Measurements from ENCODE around the gene PALM3. TPM values are rescaled to one million over a fixed set of nuclear protein-coding genes. Genes with fewer than 3 reads are reported as not detected.
A peak's percentile ranks its signal among the peaks of the same experiment; 100 is the strongest.
"Not testable (repeated sequence)": the region's sequence is repeated elsewhere in the genome, so short reads cannot be mapped to it uniquely, and the experiment has no call there.

The PALM3 gene
- total RNA-seq, 2 experiments from 2014 or later = not detected

DNA sequence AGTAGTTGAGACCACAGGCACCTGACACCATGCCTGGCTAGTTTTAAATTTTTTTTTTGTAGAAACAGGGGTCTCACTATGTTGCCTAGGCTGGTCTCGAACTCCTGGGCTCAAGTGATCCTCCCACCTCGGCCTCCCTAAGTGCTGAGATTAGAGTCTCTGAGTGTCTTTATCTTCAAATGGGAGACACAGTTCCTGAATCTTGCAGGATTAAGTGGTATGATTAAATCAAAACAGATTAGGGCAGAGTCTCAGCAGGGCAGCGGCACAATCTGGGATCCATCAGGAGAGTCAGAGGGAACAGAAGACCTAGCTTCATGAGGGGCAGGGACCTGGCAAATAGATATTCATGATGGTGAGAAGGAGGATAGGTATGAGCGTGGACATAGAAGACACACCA, 33.0 kb downstream of the PALM3 start:
- no peak overlapping the region for H3K27ac Mint-ChIP-seq
- H3K4me1 Mint-ChIP-seq (ENCODE audit: low read depth) = peaks cover 13% of the 10 kb centered on the region
- no peaks in the 10 kb centered on the region for H3K27me3 Mint-ChIP-seq
- ChIA-PET POLR2A (no interaction called here), CTCF (interaction anchor here (0.8 to 1.5 kb wide), 4 partner anchors 14 to 108 kb away, joined by 3 to 6 read pairs (median 4); partner anchors contain the start of gene ASF1B)
- ATAC-seq = no peak
- TF ChIP-seq, protein P1, sequence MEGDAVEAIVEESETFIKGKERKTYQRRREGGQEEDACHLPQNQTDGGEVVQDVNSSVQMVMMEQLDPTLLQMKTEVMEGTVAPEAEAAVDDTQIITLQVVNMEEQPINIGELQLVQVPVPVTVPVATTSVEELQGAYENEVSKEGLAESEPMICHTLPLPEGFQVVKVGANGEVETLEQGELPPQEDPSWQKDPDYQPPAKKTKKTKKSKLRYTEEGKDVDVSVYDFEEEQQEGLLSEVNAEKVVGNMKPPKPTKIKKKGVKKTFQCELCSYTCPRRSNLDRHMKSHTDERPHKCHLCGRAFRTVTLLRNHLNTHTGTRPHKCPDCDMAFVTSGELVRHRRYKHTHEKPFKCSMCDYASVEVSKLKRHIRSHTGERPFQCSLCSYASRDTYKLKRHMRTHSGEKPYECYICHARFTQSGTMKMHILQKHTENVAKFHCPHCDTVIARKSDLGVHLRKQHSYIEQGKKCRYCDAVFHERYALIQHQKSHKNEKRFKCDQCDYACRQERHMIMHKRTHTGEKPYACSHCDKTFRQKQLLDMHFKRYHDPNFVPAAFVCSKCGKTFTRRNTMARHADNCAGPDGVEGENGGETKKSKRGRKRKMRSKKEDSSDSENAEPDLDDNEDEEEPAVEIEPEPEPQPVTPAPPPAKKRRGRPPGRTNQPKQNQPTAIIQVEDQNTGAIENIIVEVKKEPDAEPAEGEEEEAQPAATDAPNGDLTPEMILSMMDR (IDR thresholded peaks at IDR 0.05) = no peak
- no peak for DNase-seq
- H3K9me3 Mint-ChIP-seq = no peaks in the 10 kb centered on the region
- intact Hi-C loops (cut with micrococcal nuclease) = no loop called here
- no peak overlapping the region for H3K4me3 Mint-ChIP-seq
- H3K36me3 Mint-ChIP-seq (ENCODE audit: low read depth) = peaks cover 7% of the 10 kb centered on the region

DNA sequence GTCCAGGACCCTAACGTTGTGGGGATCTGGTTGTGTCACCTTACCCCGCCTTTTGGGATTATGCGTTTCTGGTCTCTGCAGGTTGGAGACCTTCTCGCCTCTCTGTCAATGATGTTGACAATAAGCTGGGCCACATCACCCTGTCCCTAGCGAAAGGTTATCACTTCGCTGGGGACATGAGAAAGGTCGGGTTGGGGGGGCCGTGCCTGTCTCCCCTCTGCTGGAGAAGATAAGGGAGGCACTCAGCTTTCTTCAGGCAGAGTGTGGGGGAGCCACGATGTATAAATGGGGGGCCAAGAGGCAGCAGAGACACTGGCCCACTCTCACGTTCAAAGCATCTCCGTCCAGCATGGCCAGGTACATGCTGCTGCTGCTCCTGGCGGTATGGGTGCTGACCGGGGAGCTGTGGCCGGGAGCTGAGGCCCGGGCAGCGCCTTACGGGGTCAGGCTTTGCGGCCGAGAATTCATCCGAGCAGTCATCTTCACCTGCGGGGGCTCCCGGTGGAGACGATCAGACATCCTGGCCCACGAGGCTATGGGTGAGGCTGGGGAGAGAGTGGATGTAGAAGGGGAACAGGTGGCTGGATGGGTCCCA, 33.9 kb downstream of the PALM3 start, which contains the start of gene RLN3:
TSS of gene RLN3 (plus strand) at position 293 of the 595 bp plus-strand sequence. CDS start at position 350, 57 bp downstream.
- ChIA-PET POLR2A (no interaction called here), CTCF (interaction anchor here (1.3 to 1.5 kb wide), 2 partner anchors 15 to 87 kb away, joined by 3 to 6 read pairs; no protein-coding TSS in a partner anchor)
- DNase-seq (no peak), ATAC-seq (no peak)
- Mint-ChIP-seq H3K9me3 (no peaks in the 10 kb centered on the region), H3K4me3 (no peak within 1 kb of the TSS), H3K36me3 (ENCODE audit: low read depth) (peaks cover 5% of the 10 kb centered on the region), H3K4me1 (ENCODE audit: low read depth) (peaks cover 16% of the 10 kb centered on the region), H3K27me3 (no peaks in the 10 kb centered on the region), H3K27ac (no peak within 1 kb of the TSS)
- intact Hi-C loops (cut with micrococcal nuclease) = no loop called here
- TF ChIP-seq, protein P1 (IDR thresholded peaks at IDR 0.05) = no peak

DNA sequence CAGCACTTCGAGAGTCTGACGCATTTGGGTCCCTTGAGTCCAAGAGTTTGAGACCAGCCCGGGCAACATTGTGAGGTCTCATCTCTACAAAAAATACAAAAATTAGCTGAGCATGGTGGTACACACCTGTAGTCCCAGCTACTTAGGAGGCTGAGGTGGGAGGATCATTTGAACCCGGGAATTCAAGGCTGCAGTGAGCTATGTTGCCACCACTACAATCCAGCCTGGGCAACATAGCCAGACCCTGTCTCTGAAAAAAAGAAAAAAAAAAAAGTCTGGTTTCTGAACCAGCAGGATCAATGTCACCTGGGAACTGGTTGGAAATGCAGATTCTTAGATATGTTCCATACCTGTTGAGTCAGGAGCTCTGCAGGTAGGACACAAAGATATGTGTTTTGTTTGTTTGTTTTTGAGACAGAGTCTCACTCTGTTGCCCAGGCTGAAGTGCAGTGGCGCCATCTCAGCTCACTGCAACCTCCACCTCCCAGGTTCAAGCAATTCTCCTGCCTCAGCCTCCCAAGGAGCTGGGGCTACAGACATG, 35.2 kb downstream of the PALM3 start:
- ATAC-seq; H3K4me3 Mint-ChIP-seq; H3K27me3 Mint-ChIP-seq; DNase-seq; H3K36me3 Mint-ChIP-seq (ENCODE audit: low read depth); intact Hi-C loops (cut with micrococcal nuclease); H3K27ac Mint-ChIP-seq; H3K9me3 Mint-ChIP-seq: not testable (repeated sequence)
- H3K4me1 Mint-ChIP-seq (ENCODE audit: low read depth) = peaks cover 12% of the 10 kb centered on the region
- CTCF ChIA-PET = interaction anchor here (0.7 to 1.7 kb wide), 3 partner anchors 21 to 49 kb away, joined by 3 to 5 read pairs (median 4); no protein-coding TSS in a partner anchor
- POLR2A ChIA-PET = interaction anchor here (1.0 kb wide), 1 partner anchor 22 kb away, joined by 3 read pairs; no protein-coding TSS in a partner anchor

DNA sequence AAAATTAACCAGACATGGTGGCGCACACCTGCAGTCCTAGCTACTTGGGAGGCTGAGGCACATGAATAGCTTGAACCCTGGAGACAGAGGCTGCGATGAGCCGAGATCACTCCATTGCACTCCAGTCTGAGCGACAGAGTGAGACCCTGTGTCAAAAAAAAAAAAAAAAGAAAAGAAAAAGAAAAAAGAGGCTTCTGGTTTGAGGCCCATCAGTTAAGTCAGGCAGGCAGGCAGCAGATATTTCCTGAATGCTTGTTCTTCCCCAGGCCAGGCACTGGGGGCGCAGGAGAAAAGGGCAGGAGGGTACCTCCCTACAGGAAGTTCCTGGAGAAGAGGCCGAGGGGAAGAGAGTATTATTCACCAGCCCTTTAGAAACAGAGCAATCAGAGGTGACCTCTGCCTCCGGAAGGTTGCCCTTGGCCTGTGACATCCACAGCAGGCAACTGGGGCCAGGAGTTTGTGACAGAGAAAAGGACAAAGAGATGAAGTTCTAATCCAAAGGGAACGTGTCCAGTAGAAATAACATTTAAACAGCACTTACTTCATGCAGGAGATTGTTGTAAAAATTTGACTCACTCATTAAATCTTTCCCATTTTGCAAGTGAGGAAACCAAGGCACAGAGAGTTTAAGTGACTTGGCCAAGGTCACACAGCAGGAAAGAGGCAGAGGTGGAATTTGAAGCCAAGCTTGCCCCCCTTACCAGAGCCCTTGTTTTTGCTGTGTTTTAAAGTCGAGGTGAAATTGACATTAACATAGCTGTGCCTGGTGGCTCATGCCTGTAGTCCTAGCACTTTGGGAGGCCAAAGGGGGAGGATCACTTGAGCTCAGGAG, 38.3 kb downstream of the PALM3 start:
- ATAC-seq (peak; percentile 46), DNase-seq (peak; percentile 30)
- TF ChIP-seq, protein P1 (IDR thresholded peaks at IDR 0.05) = no peak
- peak overlapping the region; percentile 46 for H3K27ac Mint-ChIP-seq
- intact Hi-C loops (cut with micrococcal nuclease) = no loop called here
- CTCF ChIA-PET = interaction anchor here (1.2 kb wide), 1 partner anchor 12 kb away, joined by 4 read pairs; no protein-coding TSS in a partner anchor
- POLR2A ChIA-PET = no interaction called here
- H3K4me3 Mint-ChIP-seq = no peak overlapping the region
- no peaks in the 10 kb centered on the region for H3K27me3 Mint-ChIP-seq
- no peaks in the 10 kb centered on the region for H3K36me3 Mint-ChIP-seq (ENCODE audit: low read depth)
- peaks cover 8% of the 10 kb centered on the region for H3K4me1 Mint-ChIP-seq (ENCODE audit: low read depth)
- H3K9me3 Mint-ChIP-seq = no peaks in the 10 kb centered on the region

DNA sequence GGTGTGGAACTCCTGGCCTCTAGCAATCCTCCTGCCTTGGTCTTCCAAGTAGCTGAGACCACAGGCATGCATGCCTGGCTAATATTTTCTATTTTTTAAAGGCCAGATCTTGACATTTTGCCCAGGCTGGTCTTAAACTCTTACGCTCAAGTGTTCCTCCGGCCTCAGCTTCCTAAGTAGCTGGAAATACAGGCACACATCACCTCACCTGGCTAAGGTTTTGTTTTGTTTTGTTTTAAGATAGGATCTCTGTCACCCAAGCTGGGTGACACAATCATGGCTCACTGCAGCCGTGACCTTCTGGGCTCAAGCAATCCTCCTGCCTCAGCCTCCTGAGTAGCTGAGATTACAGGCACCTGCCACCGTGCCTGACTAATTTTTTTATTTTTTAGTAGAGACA, 39.4 kb downstream of the PALM3 start:
- ATAC-seq (no peak), DNase-seq (no peak)
- Mint-ChIP-seq H3K27me3 (no peaks in the 10 kb centered on the region), H3K4me3 (no peak overlapping the region), H3K27ac (no peak overlapping the region), H3K4me1 (ENCODE audit: low read depth) (peaks cover 8% of the 10 kb centered on the region), H3K9me3 (no peaks in the 10 kb centered on the region), H3K36me3 (ENCODE audit: low read depth) (no peaks in the 10 kb centered on the region)
- ChIA-PET POLR2A (interaction anchor here (0.7 to 1.2 kb wide), 2 partner anchors 10 to 22 kb away, joined by 3 read pairs; no protein-coding TSS in a partner anchor), CTCF (interaction anchor here (1.0 to 2.3 kb wide), 7 partner anchors 9 to 140 kb away, joined by 3 to 14 read pairs (median 4); partner anchors contain the start of genes ASF1B and IL27RA)
- TF ChIP-seq, protein P1 (IDR thresholded peaks at IDR 0.05) = no peak
- intact Hi-C loops (cut with micrococcal nuclease) = no loop called here
